ENCODE measurements around the gene WHAMM. TPM values are rescaled to one million over a fixed set of nuclear protein-coding genes. Genes with fewer than 3 reads are reported as not detected.

Gene WHAMM
- total and polyA plus RNA-seq, 2 of the 4 experiments (the other 2 are of a cell fraction): 1.4 to 4.1 TPM

GRCh38 chr15:82823049-82823448 lies 13.6 kb downstream of the WHAMM start:
- no peak for TF ChIP-seq MAFK (IDR thresholded peaks at IDR 0.05; ENCODE audit: low read depth, low read length)
- no peak for TF ChIP-seq ELK1 (IDR thresholded peaks at IDR 0.05; ENCODE audit: borderline replicate concordance, low read depth, low read length)
- TF ChIP-seq CTCF (conservative IDR thresholded peaks at IDR 0.05; ENCODE audit: low read depth, low read length): no peak
- no peak for TF ChIP-seq USF2 (IDR thresholded peaks at IDR 0.05; ENCODE audit: low read depth, low read length)
- no peak overlapping the region for H3K18ac ChIP-seq (ENCODE audit: low read depth, low read length)
- H2BK120ac ChIP-seq (ENCODE audit: low read depth, low read length): no peak overlapping the region
- no peak overlapping the region for H4K5ac ChIP-seq (ENCODE audit: low read depth, low read length)
- peaks cover 0 to 2% of the 10 kb centered on the region in 2 experiments; a peak in 3 of 4 replicates for H3K79me1 ChIP-seq (ENCODE audit: low read depth in 1 of 2, low read length in 2 of 2)
- WGBS, 2 experiments (ENCODE audit: extremely low coverage in 2 of 2, insufficient read length in 1 of 2): 40% methylated on average over 1 of the region's 5 CpGs; no CpG with 5 or more reads in 1 of the 2 experiments
- H2AFZ ChIP-seq (replicated peaks; ENCODE audit: low read length, poor library complexity): no peak overlapping the region
- no peak overlapping the region for H3K4me3 ChIP-seq (ENCODE audit: insufficient read depth, low read depth, low read length)
- H2BK15ac ChIP-seq (ENCODE audit: low read depth, low read length): no peak overlapping the region
- intact Hi-C loops (cut with micrococcal nuclease): no loop called here
- H3K9me3 ChIP-seq (ENCODE audit: control insufficient read depth, insufficient read depth, low read length): no peaks in the 10 kb centered on the region
- peaks cover 43% of the 10 kb centered on the region for H3K36me3 ChIP-seq (ENCODE audit: control insufficient read depth, insufficient read depth, low read length)
- H2BK20ac ChIP-seq (ENCODE audit: low read depth, low read length): no peak overlapping the region
- H3K27me3 ChIP-seq (ENCODE audit: control insufficient read depth, insufficient read depth, low read length): no peaks in the 10 kb centered on the region
- no peak overlapping the region for H3K4ac ChIP-seq (ENCODE audit: low read depth, low read length)
- in situ Hi-C loops (cut with MboI; ENCODE audit: low sequenced_read_pairs): loop anchor here (10.0 kb wide), 1 partner anchor 288 kb away; no protein-coding TSS in a partner anchor
- H3K4me2 ChIP-seq (ENCODE audit: low read depth, low read length): no peak overlapping the region
- H3K27ac ChIP-seq (ENCODE audit: insufficient read depth, low read length): no peak overlapping the region
- ChIA-PET CTCF (no interaction called here), POLR2A (ENCODE audit: unreplicated experiment) (no interaction called here)
- no peak overlapping the region for H3K14ac ChIP-seq (replicated peaks; ENCODE audit: low read depth, low read length)
- H3K56ac ChIP-seq (ENCODE audit: extremely low read depth, insufficient read depth, low read length): no peak overlapping the region
- DNase-seq (no peak), ATAC-seq (ENCODE audit: low read depth) (no peak)
- no peak overlapping the region for H2BK5ac ChIP-seq (ENCODE audit: low read depth, low read length, poor library complexity, severe bottlenecking)
- no peak overlapping the region for H2AK5ac ChIP-seq (ENCODE audit: low read depth, low read length)
- H2AK9ac ChIP-seq (replicated peaks; ENCODE audit: low read depth, low read length, poor library complexity): no peak overlapping the region
- H3K9ac ChIP-seq (ENCODE audit: low read depth, low read length): no peak overlapping the region
- no peak overlapping the region for H3K23ac ChIP-seq (ENCODE audit: low read depth, low read length)
- no peaks in the 10 kb centered on the region for H4K20me1 ChIP-seq (ENCODE audit: insufficient read depth, low read length)
- dilution Hi-C loops (cut with HindIII; ENCODE audit: low sequenced_read_pairs, unreplicated experiment): no loop called here
- no peak overlapping the region for H4K8ac ChIP-seq (ENCODE audit: low read depth in 2 of 2, low read length in 2 of 2)
- H3K9me1 ChIP-seq (ENCODE audit: insufficient read depth, low read length): no peaks in the 10 kb centered on the region
- no peak overlapping the region for H4K91ac ChIP-seq (ENCODE audit: insufficient read depth, low read depth, low read length)
- no peaks in the 10 kb centered on the region for H3K4me1 ChIP-seq (ENCODE audit: control insufficient read depth, insufficient read depth, low read length)
- no TSS peak for BruUV-seq (replicated peaks)
